Panc1 (cell line): ENCODE results near the gene ARHGAP18. TPM values are rescaled to one million over a fixed set of nuclear protein-coding genes. Genes with fewer than 3 reads are reported as not detected.

Experiments
- ATAC-seq: fragments of 200-7000 bp; cut with Tn5 transposase; 2 replicates; pipeline ENCODE4 v1.9.1; 2020; ENCODE audit warnings: mild to moderate bottlenecking, moderate library complexity
- BruUV-seq: library from RNA; stranded (reverse); fragments of 400-500 nt; replicated peaks from 2 replicates; lab custom pipeline; 2021; lab: Mats Ljungman, UMichigan
- CTCF ChIA-PET: fragments of 300-600 bp; sonication (Branson Sonifier 250); formaldehyde crosslinking; loops from one replicate; lab custom pipeline; 2022; ENCODE audit warnings: antibody characterized with exemption; lab: Charles Lee
- POLR2A ChIA-PET: fragments of 300-600 bp; sonication (Branson Sonifier 250); formaldehyde crosslinking; loops from one replicate; lab custom pipeline; 2022; ENCODE audit warnings: antibody characterized with exemption; lab: Charles Lee
- DNase-seq: peaks from one replicate; pipeline ENCODE4 v3.0.0-alpha.2; 2010; ENCODE audit warnings: low read depth, low spot score
- H3K27ac ChIP-seq: 2 replicates; pipeline ENCODE4 v1.5.1; 2011; ENCODE audit warnings: mild to moderate bottlenecking, low read length, inconsistent platforms
- H3K27me3 ChIP-seq: fragments of 200-500 bp; sonication (Bioruptor generic); 2 replicates; pipeline ENCODE4 v1.6.0; 2014; ENCODE audit warnings: low read length, inconsistent platforms; ENCODE audit not compliant: control insufficient read depth, insufficient read depth
- H3K36me3 ChIP-seq: fragments of 200-500 bp; sonication (Bioruptor generic); 2 replicates; pipeline ENCODE4 v1.5.1; 2014; ENCODE audit warnings: inconsistent platforms, mild to moderate bottlenecking, low read length, moderate library complexity; ENCODE audit not compliant: control insufficient read depth, insufficient read depth
- H3K4me1 ChIP-seq: 2 replicates; pipeline ENCODE4 v1.5.1; 2011; ENCODE audit warnings: inconsistent platforms, mild to moderate bottlenecking, low read length, moderate library complexity; ENCODE audit not compliant: control insufficient read depth, insufficient read depth
- H3K4me3 ChIP-seq, 2 experiments: 2 replicates each; pipeline ENCODE4 v1.5.1; 2011 to 2012; ENCODE audit warnings: low read depth in 2 of 2, low read length in 2 of 2, mild to moderate bottlenecking in 2 of 2, inconsistent platforms in 1 of 2, moderate library complexity in 1 of 2
- H3K9me3 ChIP-seq: fragments of 200-500 bp; sonication (Bioruptor generic); 2 replicates; pipeline ENCODE4 v1.5.1; 2014; ENCODE audit warnings: low read depth, mild to moderate bottlenecking, inconsistent platforms, low read length, moderate library complexity; ENCODE audit not compliant: control insufficient read depth, insufficient read depth
- POLR2AphosphoS5 ChIP-seq: IDR thresholded peaks from 2 replicates; pipeline ENCODE4 v1.6.1; 2012; ENCODE audit warnings: mild to moderate bottlenecking, low read depth, low read length, moderate library complexity
- REST ChIP-seq, 2 experiments: IDR thresholded peaks; 2 replicates each; pipeline ENCODE4 v1.6.1; 2011 to 2012; ENCODE audit warnings: low read depth in 2 of 2, control low read depth in 1 of 2, low read length in 1 of 2, mild to moderate bottlenecking in 1 of 2, moderate library complexity in 1 of 2; ENCODE audit not compliant: insufficient read depth in 1 of 2
- SIN3A ChIP-seq: IDR thresholded peaks from 2 replicates; pipeline ENCODE4 v1.6.1; 2012; ENCODE audit warnings: low read depth, mild to moderate bottlenecking, low read length, moderate library complexity, borderline replicate concordance; ENCODE audit not compliant: insufficient read depth
- TCF7L2 ChIP-seq: IDR thresholded peaks from 2 replicates; pipeline ENCODE4 v1.6.1; 2011; ENCODE audit warnings: mild to moderate bottlenecking, low read depth, low read length, inconsistent platforms
- in situ Hi-C: cut with HindIII; loops from 2 replicates; pipeline ENCODE4 v1.10.0; 2016; ENCODE audit warnings: low sequenced_read_pairs, low pct_unique_long_range_greater_than_20kb
- intact Hi-C: fragments of 100-400 bp; cut with micrococcal nuclease; formaldehyde crosslinking; loops from one replicate; pipeline ENCODE4 v1.10.0; 2022; ENCODE audit not compliant: unreplicated experiment
- total RNA-seq: library from RNA; stranded (reverse); gene quantifications from one replicate; pipeline ENCODE4 v1.2.1, GENCODE V29; 2021; ENCODE audit not compliant: unreplicated experiment
- TF ChIP-seq, protein P1 (sequence below): fragments of 450-650 bp; IDR thresholded peaks from 2 replicates; pipeline ENCODE4 v1.5.1; 2017; ENCODE audit warnings: mild to moderate bottlenecking

ARHGAP18 gene
- total RNA-seq, 1 experiment from 2014 or later, result 11.6 TPM

DNA sequence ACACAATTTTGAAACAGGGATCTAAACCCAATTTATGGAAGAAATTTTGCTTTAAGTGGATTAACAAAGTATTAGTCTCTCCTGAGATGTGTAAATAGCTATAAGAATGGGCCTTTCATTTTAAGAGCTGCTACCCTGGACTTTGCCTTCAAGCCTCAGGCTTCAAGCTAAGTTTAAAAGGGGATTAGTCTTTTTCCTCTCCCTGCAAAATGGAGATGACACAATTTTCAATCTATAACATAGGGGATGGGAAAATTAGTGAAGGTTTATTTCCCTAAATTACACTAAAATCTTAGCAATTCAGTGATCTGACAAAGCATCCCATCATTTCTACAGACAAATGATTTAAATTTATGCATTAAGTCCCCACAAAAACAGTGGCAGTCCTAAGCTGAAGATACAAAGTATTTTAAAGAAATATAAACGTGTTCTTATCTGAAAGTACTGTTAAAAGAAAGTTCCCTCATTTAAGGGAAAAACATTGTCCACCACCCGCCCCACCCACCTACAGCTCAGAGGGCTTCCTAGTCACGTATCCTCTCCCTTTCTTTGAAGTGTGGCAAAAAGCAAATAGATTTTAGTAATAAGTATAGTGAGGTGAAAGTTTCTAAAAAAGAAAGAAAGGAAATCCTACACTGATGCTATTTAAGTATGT is 14.5 kb downstream of the ARHGAP18 start:
- ATAC-seq (no peak), DNase-seq (no peak)
- CTCF ChIA-PET, result no interaction called here
- intact Hi-C loops (no loop called here), in situ Hi-C loops (no loop called here)
- peaks cover 8% of the 10 kb centered on the region for H3K4me1 ChIP-seq
- POLR2A ChIA-PET, result no interaction called here
- no peaks in the 10 kb centered on the region for H3K27me3 ChIP-seq
- no peaks in the 10 kb centered on the region for H3K36me3 ChIP-seq
- H3K9me3 ChIP-seq, result no peaks in the 10 kb centered on the region
- H3K4me3 ChIP-seq, result no peak overlapping the region
- BruUV-seq, result no TSS peak
- no peak for TF ChIP-seq POLR2AphosphoS5
- no peak for TF ChIP-seq REST (IDR thresholded peaks at IDR 0.05; ENCODE audit: insufficient read depth in 1 of 2, low read depth in 2 of 2, low read length in 1 of 2)
- TF ChIP-seq SIN3A, result no peak
- H3K27ac ChIP-seq, result no peak overlapping the region

- no peak for DNase-seq
- no TSS peak for BruUV-seq
- no peak overlapping the region for H3K4me3 ChIP-seq
- TF ChIP-seq, protein P1, sequence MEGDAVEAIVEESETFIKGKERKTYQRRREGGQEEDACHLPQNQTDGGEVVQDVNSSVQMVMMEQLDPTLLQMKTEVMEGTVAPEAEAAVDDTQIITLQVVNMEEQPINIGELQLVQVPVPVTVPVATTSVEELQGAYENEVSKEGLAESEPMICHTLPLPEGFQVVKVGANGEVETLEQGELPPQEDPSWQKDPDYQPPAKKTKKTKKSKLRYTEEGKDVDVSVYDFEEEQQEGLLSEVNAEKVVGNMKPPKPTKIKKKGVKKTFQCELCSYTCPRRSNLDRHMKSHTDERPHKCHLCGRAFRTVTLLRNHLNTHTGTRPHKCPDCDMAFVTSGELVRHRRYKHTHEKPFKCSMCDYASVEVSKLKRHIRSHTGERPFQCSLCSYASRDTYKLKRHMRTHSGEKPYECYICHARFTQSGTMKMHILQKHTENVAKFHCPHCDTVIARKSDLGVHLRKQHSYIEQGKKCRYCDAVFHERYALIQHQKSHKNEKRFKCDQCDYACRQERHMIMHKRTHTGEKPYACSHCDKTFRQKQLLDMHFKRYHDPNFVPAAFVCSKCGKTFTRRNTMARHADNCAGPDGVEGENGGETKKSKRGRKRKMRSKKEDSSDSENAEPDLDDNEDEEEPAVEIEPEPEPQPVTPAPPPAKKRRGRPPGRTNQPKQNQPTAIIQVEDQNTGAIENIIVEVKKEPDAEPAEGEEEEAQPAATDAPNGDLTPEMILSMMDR, result no peak
- TF ChIP-seq SIN3A, result no peak
- TF ChIP-seq REST (IDR thresholded peaks at IDR 0.05; ENCODE audit: insufficient read depth in 1 of 2, low read depth in 2 of 2, low read length in 1 of 2), result no peak
- TF ChIP-seq TCF7L2, result no peak
- no peak for TF ChIP-seq POLR2AphosphoS5
- POLR2A ChIA-PET, result no interaction called here
- CTCF ChIA-PET, result no interaction called here
- no peaks in the 10 kb centered on the region for H3K27me3 ChIP-seq
- intact Hi-C loops (no loop called here), in situ Hi-C loops (no loop called here)
- H3K27ac ChIP-seq, result no peak overlapping the region
- H3K4me1 ChIP-seq, result peaks cover 8% of the 10 kb centered on the region
- no peaks in the 10 kb centered on the region for H3K36me3 ChIP-seq
- no peaks in the 10 kb centered on the region for H3K9me3 ChIP-seq
- no peak for ATAC-seq
Measured at GRCh38 chr6:129694036-129694435, 15.9 kb downstream of the ARHGAP18 start.
